Measurements from ENCODE around the gene KIAA2012.

DNA sequence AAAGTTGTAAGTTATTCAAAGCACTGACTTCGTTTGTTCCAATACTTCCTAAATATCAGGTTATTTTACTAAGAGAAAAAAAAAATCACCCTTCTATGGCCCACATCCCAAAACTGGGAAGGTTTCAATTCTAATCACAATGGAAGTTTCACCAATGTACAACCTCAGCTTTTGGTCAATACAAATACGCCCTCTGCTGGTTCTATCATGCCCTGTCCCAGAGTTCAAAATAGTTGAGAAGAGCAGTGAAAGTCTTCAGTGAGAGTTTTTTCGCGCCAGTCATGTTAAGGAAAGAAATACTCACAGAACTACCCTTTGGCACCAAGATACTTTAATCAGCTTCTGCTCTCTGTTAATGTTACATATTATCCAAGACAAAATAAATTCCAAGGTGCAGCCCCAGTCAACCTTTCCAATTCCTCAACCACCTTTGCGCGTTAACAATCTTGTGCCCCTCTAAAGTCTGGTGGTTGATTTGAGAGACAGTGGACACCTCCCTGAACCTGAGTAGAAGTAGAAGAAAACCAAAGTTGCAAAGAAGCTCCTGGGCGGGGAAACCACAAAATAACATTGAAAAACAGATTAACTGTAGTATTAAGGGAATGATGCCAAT, 105.4 kb downstream of the KIAA2012 start:
- TF ChIP-seq ZNF70 (CRISPR knock-in tag; IDR thresholded peaks at IDR 0.05) (no peak), CREB5 (CRISPR knock-in tag; IDR thresholded peaks at IDR 0.05; ENCODE audit: low read depth) (no peak), RARB (CRISPR knock-in tag; IDR thresholded peaks at IDR 0.05) (no peak), TCF4 (CRISPR knock-in tag; IDR thresholded peaks at IDR 0.05; ENCODE audit: borderline replicate concordance) (no peak), ZFP3 (CRISPR knock-in tag; IDR thresholded peaks at IDR 0.05) (no peak), ZNF8 (CRISPR knock-in tag; IDR thresholded peaks at IDR 0.05) (no peak)
